ENCODE results near the gene SUPT5H. TPM values are rescaled to one million over a fixed set of nuclear protein-coding genes. Genes with fewer than 3 reads are reported as not detected.

Gene SUPT5H
- total and polyA plus RNA-seq, 2 of the 4 experiments (the other 2 are of a cell fraction), result 75.3 to 116 TPM

GRCh38 chr19:39444598-39445195 lies 685 bp upstream of the SUPT5H start:
- dilution Hi-C loops (cut with HindIII; ENCODE audit: low sequenced_read_pairs, unreplicated experiment), result no loop called here
- TF ChIP-seq CHD1 (IDR thresholded peaks at IDR 0.05; ENCODE audit: low read depth, low read length) (peak; percentile 95; the same call in 1 of the 2 replicates), MAZ (IDR thresholded peaks at IDR 0.05; ENCODE audit: borderline replicate concordance, low read depth, low read length) (no peak)
- POLR2A ChIA-PET (ENCODE audit: unreplicated experiment), result interaction anchor here (0.6 to 1.0 kb wide), 3 partner anchors 9 to 87 kb away, joined by 12 to 22 read pairs (median 14); partner anchors contain the start of gene RPS16
- peaks cover 28% of the 10 kb centered on the region for H4K20me1 ChIP-seq (ENCODE audit: insufficient read depth, low read length)
- H3K9me1 ChIP-seq (ENCODE audit: insufficient read depth, low read length), result peaks cover 3% of the 10 kb centered on the region
- in situ Hi-C loops (cut with MboI; ENCODE audit: low sequenced_read_pairs), result loop anchor here (25.0 kb wide), 1 partner anchor 393 kb away; the partner anchor contains the start of genes DYRK1B and FBL
- H2BK20ac ChIP-seq (ENCODE audit: low read depth, low read length), result no peak overlapping the region
- peak overlapping the region; percentile 93 for H4K91ac ChIP-seq (ENCODE audit: insufficient read depth, low read depth, low read length)
- peak overlapping the region; percentile 97 for H3K56ac ChIP-seq (ENCODE audit: extremely low read depth, insufficient read depth, low read length)
- 9% methylated on average over 4 of the region's 17 CpGs; no CpG with 5 or more reads in 1 of the 2 experiments for WGBS, 2 experiments (ENCODE audit: extremely low coverage in 2 of 2, insufficient read length in 1 of 2)
- no peaks in the 10 kb centered on the region for H3K27me3 ChIP-seq (ENCODE audit: control insufficient read depth, insufficient read depth, low read length)
- H3K9me3 ChIP-seq (ENCODE audit: control insufficient read depth, insufficient read depth, low read length), result no peaks in the 10 kb centered on the region
- H3K9ac ChIP-seq (ENCODE audit: low read depth, low read length), result peak overlapping the region; percentile 99
- peak overlapping the region; percentile 83 for H3K4me3 ChIP-seq (ENCODE audit: insufficient read depth, low read depth, low read length)
- peaks cover 11 to 50% of the 10 kb centered on the region in 2 experiments; a peak in 3 of 4 replicates for H3K79me1 ChIP-seq (ENCODE audit: low read depth in 1 of 2, low read length in 2 of 2)
- H3K36me3 ChIP-seq (ENCODE audit: control insufficient read depth, insufficient read depth, low read length), result peaks cover 8% of the 10 kb centered on the region; the same call in 1 of the 2 replicates
- H4K5ac ChIP-seq (ENCODE audit: low read depth, low read length), result peak overlapping the region; percentile 92
- peak overlapping the region; percentile 95 for H3K4ac ChIP-seq (ENCODE audit: low read depth, low read length)
- peak overlapping the region; percentile 97 for H2AK5ac ChIP-seq (ENCODE audit: low read depth, low read length)
- H2AFZ ChIP-seq (replicated peaks; ENCODE audit: low read length, poor library complexity), result peak overlapping the region; percentile 93
- peak overlapping the region; percentile 96 for H3K14ac ChIP-seq (replicated peaks; ENCODE audit: low read depth, low read length)
- peaks cover 5% of the 10 kb centered on the region for H3K4me1 ChIP-seq (ENCODE audit: control insufficient read depth, insufficient read depth, low read length)
- CTCF ChIA-PET, result interaction anchor here (1.0 kb wide), 1 partner anchor 47 kb away, joined by 3 read pairs; no protein-coding TSS in a partner anchor
- peak overlapping the region; percentile 89 for H2BK5ac ChIP-seq (ENCODE audit: low read depth, low read length, poor library complexity, severe bottlenecking)
- H3K18ac ChIP-seq (ENCODE audit: low read depth, low read length), result peak overlapping the region; percentile 76
- H4K8ac ChIP-seq (ENCODE audit: low read depth in 2 of 2, low read length in 2 of 2), result peak overlapping the region; percentile 97 to 98
- H3K27ac ChIP-seq (ENCODE audit: insufficient read depth, low read length), result peak overlapping the region; percentile 96
- peak overlapping the region; percentile 31; the same call in 1 of the 2 replicates for H2BK120ac ChIP-seq (ENCODE audit: low read depth, low read length)
- no peak for DNase-seq
- H2BK15ac ChIP-seq (ENCODE audit: low read depth, low read length), result no peak overlapping the region
- H2AK9ac ChIP-seq (replicated peaks; ENCODE audit: low read depth, low read length, poor library complexity), result peak overlapping the region; percentile 95
- no peak for ATAC-seq (ENCODE audit: low read depth)
- intact Hi-C loops (cut with micrococcal nuclease), result loop anchor here (10.0 kb wide), 1 partner anchor 400 kb away; the partner anchor contains the start of gene FBL
- peak overlapping the region; percentile 95 for H3K4me2 ChIP-seq (ENCODE audit: low read depth, low read length)
- no TSS peak for BruUV-seq (replicated peaks)
- peak overlapping the region; percentile 95 for H3K23ac ChIP-seq (ENCODE audit: low read depth, low read length)
